GM10248 (cell line): Measurements from ENCODE around the gene HIF1A.
A peak's percentile ranks its signal among the peaks of the same experiment; 100 is the strongest.

Source experiments
- CTCF ChIA-PET: fragments of 300-600 bp; sonication (Branson Sonifier 250); formaldehyde crosslinking; extraction: SDS; loops from one replicate; lab custom pipeline; 2021; ENCODE audit warnings: antibody characterized with exemption; lab: Yijun Ruan, JAX
- POLR2A ChIA-PET: fragments of 350-650 bp; sonication (Branson Sonifier 250); formaldehyde crosslinking; extraction: SDS; loops from one replicate; lab custom pipeline; 2020; ENCODE audit warnings: antibody characterized with exemption; lab: Yijun Ruan, JAX
- DNase-seq: peaks from one replicate; pipeline ENCODE4 v3.0.0; 2012; ENCODE audit errors: extremely low spot score
- CTCF ChIP-seq: IDR thresholded peaks from 2 replicates; pipeline ENCODE4 v1.5.1; 2012; ENCODE audit warnings: mild to moderate bottlenecking, low read depth; ENCODE audit errors: extremely low read depth, missing control alignments, control extremely low read depth

Gene HIF1A

DNA sequence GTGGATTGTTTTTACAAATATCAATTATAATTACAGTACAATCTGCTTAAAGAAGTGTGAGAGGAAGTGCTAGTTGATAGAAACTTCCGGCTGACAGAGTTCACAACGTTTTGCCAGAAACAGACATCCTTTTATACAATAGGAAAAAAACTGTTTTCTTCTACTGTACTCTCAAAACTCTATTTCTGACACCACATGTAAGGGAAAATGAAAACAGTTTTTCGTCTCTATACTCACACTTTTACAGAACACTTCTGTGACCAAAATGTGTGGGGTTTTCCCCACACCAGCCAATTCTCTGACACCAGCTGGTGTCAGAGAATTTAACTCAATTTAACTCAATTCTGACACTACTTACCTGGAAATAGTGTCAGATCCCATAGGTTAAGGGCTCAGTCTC, 24.2 kb upstream of the HIF1A start:
- ChIA-PET POLR2A (no interaction called here), CTCF (no interaction called here)
- TF ChIP-seq CTCF, result no peak
- DNase-seq, result peak; percentile 56

DNA sequence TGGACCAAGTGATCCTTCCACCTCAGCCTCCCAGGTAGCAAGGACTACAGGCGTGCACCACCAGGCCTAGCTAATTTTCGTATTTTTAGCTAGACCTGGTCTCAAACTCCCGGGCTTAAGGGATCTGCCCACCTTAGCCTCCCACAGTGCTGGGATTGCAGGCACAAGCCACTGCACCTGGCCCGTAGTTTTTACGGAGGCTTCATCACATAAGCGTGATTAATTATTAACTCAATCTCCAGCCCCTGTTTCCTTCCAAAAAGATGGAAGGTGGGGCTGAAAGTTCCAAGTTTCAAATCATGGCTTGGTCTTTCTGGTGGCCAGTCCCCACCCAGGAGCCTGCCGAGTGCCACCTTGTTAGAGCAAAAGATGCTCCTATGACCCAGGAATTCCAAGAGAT, 22.5 kb upstream of the HIF1A start:
- POLR2A ChIA-PET, result no interaction called here
- DNase-seq, result no peak
- CTCF ChIA-PET, result no interaction called here
- TF ChIP-seq CTCF, result no peak

DNA sequence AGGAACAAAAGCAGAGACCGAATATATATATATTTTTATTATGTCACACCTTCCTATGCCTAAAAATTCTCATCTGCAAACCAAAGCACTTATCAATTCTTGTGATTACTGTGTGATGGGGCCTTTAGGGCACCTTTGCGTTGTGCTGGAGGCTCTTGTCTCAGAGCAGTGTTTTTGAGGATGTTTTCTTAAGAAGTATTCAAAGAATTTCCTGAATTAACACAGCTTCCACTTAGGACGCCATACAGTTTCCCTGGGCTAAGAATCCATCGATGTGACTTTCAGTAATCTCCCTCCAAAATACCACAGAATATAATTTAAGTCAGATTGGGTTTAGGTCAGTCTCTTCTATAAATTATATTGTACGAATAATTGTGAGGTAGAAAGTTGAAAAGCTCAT, 22.0 kb upstream of the HIF1A start:
- POLR2A ChIA-PET, result no interaction called here
- CTCF ChIA-PET, result no interaction called here
- DNase-seq, result no peak
- TF ChIP-seq CTCF, result no peak

GRCh38 chr14:61675291-61675690, 20.0 kb upstream of the HIF1A start:
- CTCF ChIA-PET, result interaction anchor here (1.2 to 1.6 kb wide), 2 partner anchors 10 to 16 kb away, joined by 3 to 6 read pairs; no protein-coding TSS in a partner anchor
- TF ChIP-seq CTCF, result no peak
- DNase-seq, result no peak
- POLR2A ChIA-PET, result no interaction called here

GRCh38 chr14:61677479-61677878, 17.8 kb upstream of the HIF1A start:
- POLR2A ChIA-PET, result no interaction called here
- CTCF ChIA-PET, result no interaction called here
- no peak for DNase-seq
- TF ChIP-seq CTCF, result no peak

GRCh38 chr14:61678975-61679374, 16.3 kb upstream of the HIF1A start:
- no peak for DNase-seq
- ChIA-PET POLR2A (no interaction called here), CTCF (interaction anchor here (1.2 to 3.3 kb wide), 3 partner anchors 12 to 25 kb away, joined by 3 to 12 read pairs (median 4); no protein-coding TSS in a partner anchor)
- no peak for TF ChIP-seq CTCF
